BJ (cell line): ENCODE results near the gene CCDC57. TPM values are rescaled to one million over a fixed set of nuclear protein-coding genes. Genes with fewer than 3 reads are reported as not detected.

Source experiments
- CTCF ChIA-PET: fragments of 350-600 bp; formaldehyde crosslinking; extraction: SDS; loops from one replicate; lab custom pipeline; 2021; ENCODE audit warnings: antibody characterized with exemption, inconsistent platforms; lab: Yijun Ruan, JAX
- POLR2A ChIA-PET: fragments of 300-600 bp; sonication (Branson Sonifier 250); formaldehyde crosslinking; extraction: SDS; loops from one replicate; lab custom pipeline; 2021; ENCODE audit warnings: antibody characterized with exemption; lab: Charles Lee
- DNase-seq: peaks from one replicate; pipeline ENCODE4 v3.0.0-alpha.2; 2011; ENCODE audit warnings: low read depth
- H3K27me3 ChIP-seq: 2 replicates; pipeline ENCODE4 v1.6.0; 2011; ENCODE audit warnings: low read length; ENCODE audit not compliant: control insufficient read depth, insufficient read depth
- H3K36me3 ChIP-seq: 2 replicates; pipeline ENCODE4 v1.5.1; 2011; ENCODE audit warnings: low read length; ENCODE audit not compliant: control insufficient read depth, insufficient read depth
- H3K4me3 ChIP-seq: 2 replicates; pipeline ENCODE4 v1.5.1; 2011; ENCODE audit warnings: low read depth, mild to moderate bottlenecking, control low read depth, low read length
- polyA plus RNA-seq: library from polyadenylated mRNA; depleted of rRNA; stranded (reverse); fragments of >200 nt; gene quantifications from 2 replicates; pipeline ENCODE4 v1.2.3, GENCODE V29; 2011
- TF ChIP-seq, protein P1 (sequence below): IDR thresholded peaks from 2 replicates; pipeline ENCODE4 v1.5.1; 2011; ENCODE audit warnings: low read depth, mild to moderate bottlenecking, control low read depth, inconsistent platforms, low read length, moderate library complexity; ENCODE audit not compliant: insufficient read depth

Gene CCDC57
- polyA plus RNA-seq, 1 experiment: 15.4 TPM

DNA sequence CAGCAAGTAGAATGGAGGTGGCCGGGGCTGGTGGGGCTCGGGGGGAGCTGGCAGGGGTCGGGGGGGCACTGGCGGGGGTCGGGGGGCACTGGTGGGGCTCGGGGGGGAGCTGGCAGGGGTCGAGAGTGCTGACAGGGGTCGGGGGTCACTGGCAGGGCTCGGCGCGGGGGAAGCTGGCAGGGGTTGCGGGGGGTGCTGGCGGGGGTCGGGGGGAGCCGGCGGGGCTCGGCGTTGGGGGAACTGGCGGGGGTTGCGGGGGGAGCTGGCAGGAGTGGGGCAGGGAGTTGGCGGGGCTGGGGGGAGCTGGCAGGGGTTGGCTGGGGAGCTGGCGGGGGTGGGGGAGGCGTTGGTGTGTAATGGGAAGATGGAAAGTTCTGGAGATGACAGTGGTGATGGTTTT, 25.1 kb downstream of the CCDC57 start:
- TF ChIP-seq, protein P1, sequence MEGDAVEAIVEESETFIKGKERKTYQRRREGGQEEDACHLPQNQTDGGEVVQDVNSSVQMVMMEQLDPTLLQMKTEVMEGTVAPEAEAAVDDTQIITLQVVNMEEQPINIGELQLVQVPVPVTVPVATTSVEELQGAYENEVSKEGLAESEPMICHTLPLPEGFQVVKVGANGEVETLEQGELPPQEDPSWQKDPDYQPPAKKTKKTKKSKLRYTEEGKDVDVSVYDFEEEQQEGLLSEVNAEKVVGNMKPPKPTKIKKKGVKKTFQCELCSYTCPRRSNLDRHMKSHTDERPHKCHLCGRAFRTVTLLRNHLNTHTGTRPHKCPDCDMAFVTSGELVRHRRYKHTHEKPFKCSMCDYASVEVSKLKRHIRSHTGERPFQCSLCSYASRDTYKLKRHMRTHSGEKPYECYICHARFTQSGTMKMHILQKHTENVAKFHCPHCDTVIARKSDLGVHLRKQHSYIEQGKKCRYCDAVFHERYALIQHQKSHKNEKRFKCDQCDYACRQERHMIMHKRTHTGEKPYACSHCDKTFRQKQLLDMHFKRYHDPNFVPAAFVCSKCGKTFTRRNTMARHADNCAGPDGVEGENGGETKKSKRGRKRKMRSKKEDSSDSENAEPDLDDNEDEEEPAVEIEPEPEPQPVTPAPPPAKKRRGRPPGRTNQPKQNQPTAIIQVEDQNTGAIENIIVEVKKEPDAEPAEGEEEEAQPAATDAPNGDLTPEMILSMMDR: no peak
- Histone ChIP-seq H3K27me3 (no peaks in the 10 kb centered on the region), H3K36me3 (peaks cover 6% of the 10 kb centered on the region), H3K4me3 (no peak overlapping the region)
- POLR2A ChIA-PET: no interaction called here
- CTCF ChIA-PET: interaction anchor here (0.9 kb wide), 1 partner anchor 18 kb away, joined by 3 read pairs; no protein-coding TSS in a partner anchor
- DNase-seq: no peak

DNA sequence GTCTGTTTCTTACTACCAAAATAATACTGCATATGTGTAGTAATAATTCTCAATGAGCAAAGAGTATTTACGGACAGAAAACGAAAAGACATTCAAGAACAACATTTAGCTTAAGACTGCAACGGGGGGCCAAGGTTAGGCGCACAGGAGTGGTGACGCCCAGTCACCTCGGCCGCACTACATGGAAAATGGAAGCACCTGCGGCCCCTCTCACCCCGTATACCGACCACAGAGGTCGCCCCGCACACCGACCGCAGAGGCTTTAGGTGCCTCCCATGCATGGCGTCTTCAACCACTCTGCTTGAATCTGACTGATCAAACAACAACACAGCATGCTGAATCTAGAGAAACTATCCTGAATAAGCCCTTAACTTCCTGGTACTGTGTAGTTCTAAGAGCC, 26.4 kb downstream of the CCDC57 start:
- Histone ChIP-seq H3K36me3 (peaks cover 4% of the 10 kb centered on the region), H3K4me3 (no peak overlapping the region), H3K27me3 (no peaks in the 10 kb centered on the region)
- TF ChIP-seq, protein P1: no peak
- ChIA-PET CTCF (interaction anchor here (0.5 kb wide), 1 partner anchor 68 kb away, joined by 3 read pairs; no protein-coding TSS in a partner anchor), POLR2A (no interaction called here)
- no peak for DNase-seq

DNA sequence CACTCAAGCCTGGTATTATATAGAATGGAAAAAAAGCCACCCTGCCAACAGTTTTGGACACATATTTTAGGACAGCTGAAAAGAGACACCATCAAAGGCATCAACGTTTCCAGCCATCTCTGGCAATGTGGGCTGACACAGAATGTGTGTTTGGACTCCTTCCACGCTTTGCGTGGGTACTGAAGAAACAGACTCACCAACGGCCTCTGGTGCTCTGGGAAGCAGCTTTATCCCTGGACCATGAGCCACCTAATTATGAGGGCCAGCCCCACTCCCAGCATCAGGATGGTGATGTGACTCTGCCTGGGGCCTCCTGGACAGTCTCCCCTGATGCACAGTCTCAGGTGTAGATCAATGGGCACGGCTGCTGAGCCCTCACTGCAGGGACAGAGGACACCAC, 27.9 kb downstream of the CCDC57 start:
- ChIA-PET POLR2A (no interaction called here), CTCF (no interaction called here)
- no peak overlapping the region for H3K4me3 ChIP-seq
- TF ChIP-seq, protein P1: no peak
- DNase-seq: no peak
- H3K27me3 ChIP-seq: no peaks in the 10 kb centered on the region
- H3K36me3 ChIP-seq: peaks cover 6% of the 10 kb centered on the region; the same call in 1 of the 2 replicates

DNA sequence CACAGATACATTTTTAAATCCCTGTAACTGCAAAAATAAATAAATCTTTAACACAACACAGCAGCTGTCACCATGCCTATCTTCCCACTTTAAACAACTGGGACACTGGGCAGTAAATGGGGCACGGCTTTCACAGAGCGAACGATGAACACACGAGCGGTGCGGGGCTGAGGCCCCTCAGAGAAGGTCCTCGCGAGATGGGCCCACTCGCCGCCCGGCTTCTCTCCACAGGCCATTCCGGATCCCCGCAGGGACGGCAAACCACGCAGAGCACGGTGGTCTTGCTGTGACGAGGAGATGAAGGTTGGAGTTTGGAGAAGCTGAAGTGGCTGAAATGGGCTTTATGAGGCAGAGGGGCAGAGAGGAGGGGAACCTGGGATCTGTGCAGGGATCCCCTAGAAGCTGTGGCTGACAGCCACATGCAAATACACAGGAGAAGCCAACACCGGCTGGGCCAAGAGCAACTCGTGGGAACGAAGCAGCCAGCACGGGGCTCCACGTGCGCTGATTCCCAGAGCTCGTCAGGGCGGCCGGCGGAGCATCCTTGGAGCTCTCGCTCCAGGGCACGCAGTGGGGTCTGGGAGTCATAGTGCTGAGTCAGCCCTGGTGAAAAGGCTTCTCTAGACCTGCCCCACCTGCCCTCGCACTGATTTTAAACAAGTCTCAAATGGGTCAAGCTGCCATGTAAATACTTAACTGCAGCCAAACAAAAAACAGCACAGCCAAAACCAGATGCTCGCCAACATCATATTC, 31.7 kb downstream of the CCDC57 start:
- no peak for DNase-seq
- Histone ChIP-seq H3K4me3 (no peak overlapping the region), H3K27me3 (no peaks in the 10 kb centered on the region), H3K36me3 (peaks cover 13% of the 10 kb centered on the region)
- POLR2A ChIA-PET: no interaction called here
- TF ChIP-seq, protein P1: no peak
- CTCF ChIA-PET: interaction anchor here (1.2 to 1.7 kb wide), 3 partner anchors 13 to 28 kb away, joined by 3 to 4 read pairs (median 3); no protein-coding TSS in a partner anchor

DNA sequence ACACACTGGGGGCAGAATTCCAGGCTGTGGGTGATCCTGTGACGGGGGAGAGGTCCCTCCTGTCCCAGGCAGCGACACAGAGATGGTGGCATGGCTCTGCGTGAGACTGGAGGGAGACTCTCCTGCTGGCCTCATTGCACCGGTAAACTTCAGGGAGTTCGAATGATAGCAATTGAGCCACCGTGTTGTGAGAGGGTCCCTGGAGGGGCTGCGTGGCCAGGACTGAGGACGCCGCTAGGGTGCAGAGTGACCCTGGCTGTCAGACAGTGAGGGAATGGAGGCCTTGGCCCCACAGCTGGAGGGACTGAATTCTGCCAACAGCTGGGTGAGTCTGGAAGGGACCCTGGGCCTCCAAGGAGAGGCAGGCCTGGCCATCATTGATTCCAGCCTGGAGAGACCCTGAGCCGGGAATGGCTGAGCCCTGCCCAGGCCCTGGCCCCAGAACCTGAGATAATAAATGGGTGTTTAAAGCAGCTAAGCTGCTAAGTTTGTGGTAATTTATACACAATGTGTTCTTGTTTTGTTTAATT, 32.6 kb downstream of the CCDC57 start:
- DNase-seq: no peak
- Histone ChIP-seq H3K36me3 (peaks cover 12% of the 10 kb centered on the region), H3K27me3 (no peaks in the 10 kb centered on the region), H3K4me3 (no peak overlapping the region)
- CTCF ChIA-PET: interaction anchor here (1.2 to 1.7 kb wide), 2 partner anchors 24 to 27 kb away, joined by 3 to 4 read pairs; no protein-coding TSS in a partner anchor
- TF ChIP-seq, protein P1: no peak
- POLR2A ChIA-PET: no interaction called here
